Measurements from ENCODE around the gene PDCD4.

Gene PDCD4

DNA sequence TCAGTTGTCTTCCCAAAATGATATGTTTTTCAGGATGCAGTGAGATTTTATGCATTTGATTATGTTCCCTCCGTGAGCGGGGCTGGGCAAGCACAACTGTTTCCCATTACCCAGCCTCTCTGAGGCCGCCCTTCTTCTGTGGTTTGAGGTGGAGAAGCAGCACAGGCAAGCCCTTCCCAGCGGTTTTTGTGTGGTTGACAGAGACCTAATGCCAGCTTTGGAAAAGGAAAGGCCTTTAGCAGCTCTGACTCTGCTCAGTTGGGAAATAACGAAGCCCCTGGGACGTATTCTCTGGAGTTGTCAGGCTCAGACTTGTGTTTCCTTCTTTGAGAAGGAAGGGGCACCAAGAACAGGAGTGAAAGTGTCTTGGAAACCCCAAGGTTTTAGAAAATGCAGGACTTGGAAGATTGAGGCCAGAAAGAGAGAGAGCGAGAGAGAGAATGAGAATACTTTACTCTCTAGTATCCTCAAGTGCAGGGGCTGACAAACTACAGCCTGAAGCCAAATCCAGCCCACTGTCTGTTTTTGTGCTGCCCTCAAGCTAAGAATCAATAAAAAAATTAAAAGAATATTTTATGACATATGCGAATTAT lies 20.6 kb upstream of the PDCD4 start:
- no peak for DNase-seq
- peaks cover 5% of the 10 kb centered on the region for H3K4me1 ChIP-seq (ENCODE audit: control insufficient read depth, insufficient read depth, low read depth, low read length)

DNA sequence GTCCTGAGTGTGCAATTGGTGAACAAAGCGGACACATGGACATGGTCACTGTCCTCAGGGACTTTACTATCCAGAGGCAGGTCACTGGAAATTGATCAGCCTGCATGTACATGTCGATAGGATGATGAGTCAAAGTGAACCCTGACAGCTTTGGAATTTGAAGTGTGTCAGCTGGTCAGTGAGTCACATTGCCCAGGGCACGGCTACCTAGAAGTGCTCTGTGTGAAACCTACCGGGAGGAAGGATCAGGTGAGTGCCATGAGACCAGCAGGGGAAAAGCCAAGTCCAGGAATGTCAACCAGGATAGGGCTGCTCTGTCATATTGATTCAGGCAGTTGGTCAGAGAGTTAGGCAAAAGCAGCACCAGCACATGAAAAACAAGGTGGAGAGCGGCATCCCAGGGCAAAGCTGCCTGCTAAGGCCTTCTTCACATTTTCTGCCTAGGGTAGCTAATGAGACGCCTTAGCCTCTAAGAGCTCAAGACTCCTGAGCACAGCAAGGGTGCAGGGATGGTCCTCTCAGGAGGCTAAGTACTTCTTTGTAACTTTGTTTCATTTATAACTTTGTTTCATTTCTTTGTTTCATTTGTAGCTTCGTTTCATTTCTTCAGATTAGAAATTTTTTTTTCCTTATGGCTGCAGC lies 19.4 kb upstream of the PDCD4 start:
- no peak overlapping the region for H2BK120ac ChIP-seq (ENCODE audit: low read depth, low read length)
- H2AK5ac ChIP-seq (ENCODE audit: low read length, severe bottlenecking), result no peak overlapping the region
- peaks cover 5% of the 10 kb centered on the region for H3K4me1 ChIP-seq (ENCODE audit: control insufficient read depth, insufficient read depth, low read depth, low read length)
- DNase-seq, result no peak
- no peaks in the 10 kb centered on the region for H3K36me3 ChIP-seq (ENCODE audit: control insufficient read depth in 1 of 2, insufficient read depth in 2 of 2, low read depth in 1 of 2, low read length in 2 of 2)
- peak overlapping the region in 1 of 2 experiments; percentile 65 for H2BK12ac ChIP-seq (ENCODE audit: low read length in 2 of 2)
- no peak overlapping the region for H3K18ac ChIP-seq (ENCODE audit: low read depth in 1 of 2, low read length in 2 of 2)
- no peak overlapping the region for H3K27ac ChIP-seq (ENCODE audit: low read length, poor library complexity, severe bottlenecking)
- H3K4ac ChIP-seq (ENCODE audit: low read depth in 1 of 2, low read length in 2 of 2), result no peak overlapping the region
- H3K23ac ChIP-seq (ENCODE audit: low read length in 2 of 2), result peak overlapping the region in 1 of 2 experiments; percentile 72
- no peak overlapping the region for H3K9ac ChIP-seq (ENCODE audit: low read length)
- peak overlapping the region in 1 of 2 experiments; percentile 13 for H3K14ac ChIP-seq (ENCODE audit: low read length in 2 of 2)
- H3K9me3 ChIP-seq (ENCODE audit: control insufficient read depth, low read length), result no peaks in the 10 kb centered on the region
- H3K79me1 ChIP-seq (replicated peaks; ENCODE audit: low read length, poor library complexity, severe bottlenecking), result no peaks in the 10 kb centered on the region
- H2BK5ac ChIP-seq (ENCODE audit: low read depth, low read length, poor library complexity, severe bottlenecking), result no peak overlapping the region
- WGBS, result 65% methylated on average over 7 of the region's 7 CpGs
- no peak overlapping the region for H3K4me3 ChIP-seq (ENCODE audit: insufficient read depth in 1 of 2, low read depth in 1 of 2, low read length in 2 of 2)
- H4K91ac ChIP-seq (ENCODE audit: low read length), result no peak overlapping the region
- H3K4me2 ChIP-seq (ENCODE audit: low read length, poor library complexity, severe bottlenecking), result no peak overlapping the region
- H3K27me3 ChIP-seq (ENCODE audit: control insufficient read depth in 1 of 2, insufficient read depth in 1 of 2, low read length in 2 of 2), result no peaks in the 10 kb centered on the region
- no peak overlapping the region for H2BK15ac ChIP-seq (ENCODE audit: low read depth, poor library complexity, severe bottlenecking)
- no peak overlapping the region for H4K8ac ChIP-seq (ENCODE audit: low read length)
- no peak overlapping the region for H2AFZ ChIP-seq (ENCODE audit: low read depth, low read length)

More for the DNA sequence above, 20.6 kb upstream of the PDCD4 start:
- Histone ChIP-seq H3K27me3 (ENCODE audit: control insufficient read depth in 1 of 2, insufficient read depth in 1 of 2, low read length in 2 of 2) (peaks cover 0 to 12% of the 10 kb centered on the region in 2 experiments), H2AFZ (ENCODE audit: low read depth, low read length) (no peak overlapping the region), H3K27ac (ENCODE audit: low read length, poor library complexity, severe bottlenecking) (no peak overlapping the region), H3K9me3 (ENCODE audit: control insufficient read depth, low read length) (no peaks in the 10 kb centered on the region), H2BK12ac (ENCODE audit: low read length in 2 of 2) (no peak overlapping the region), H2BK5ac (ENCODE audit: low read depth, low read length, poor library complexity, severe bottlenecking) (no peak overlapping the region), H3K4ac (ENCODE audit: low read depth in 1 of 2, low read length in 2 of 2) (no peak overlapping the region), H3K36me3 (ENCODE audit: control insufficient read depth in 1 of 2, insufficient read depth in 2 of 2, low read depth in 1 of 2, low read length in 2 of 2) (no peaks in the 10 kb centered on the region), H3K79me1 (replicated peaks; ENCODE audit: low read length, poor library complexity, severe bottlenecking) (no peaks in the 10 kb centered on the region), H4K8ac (ENCODE audit: low read length) (no peak overlapping the region), H3K4me3 (ENCODE audit: insufficient read depth in 1 of 2, low read depth in 1 of 2, low read length in 2 of 2) (peak overlapping the region in 1 of 2 experiments; percentile 18), H3K23ac (ENCODE audit: low read length in 2 of 2) (no peak overlapping the region), H3K14ac (ENCODE audit: low read length in 2 of 2) (no peak overlapping the region), H3K18ac (ENCODE audit: low read depth in 1 of 2, low read length in 2 of 2) (no peak overlapping the region), H2AK5ac (ENCODE audit: low read length, severe bottlenecking) (peak overlapping the region; percentile 31), H3K9ac (ENCODE audit: low read length) (peak overlapping the region; percentile 38), H2BK15ac (ENCODE audit: low read depth, poor library complexity, severe bottlenecking) (peak overlapping the region; percentile 62), H2BK120ac (ENCODE audit: low read depth, low read length) (no peak overlapping the region), H3K4me2 (ENCODE audit: low read length, poor library complexity, severe bottlenecking) (no peak overlapping the region), H4K91ac (ENCODE audit: low read length) (no peak overlapping the region)
- 85% methylated on average over 6 of the region's 8 CpGs for WGBS

GRCh38 chr10:110852947-110853346 lies 18.8 kb upstream of the PDCD4 start:
- DNase-seq, result no peak
- Histone ChIP-seq H3K36me3 (ENCODE audit: control insufficient read depth in 1 of 2, insufficient read depth in 2 of 2, low read depth in 1 of 2, low read length in 2 of 2) (no peaks in the 10 kb centered on the region), H2AFZ (ENCODE audit: low read depth, low read length) (no peak overlapping the region), H3K4me3 (ENCODE audit: insufficient read depth in 1 of 2, low read depth in 1 of 2, low read length in 2 of 2) (no peak overlapping the region), H4K91ac (ENCODE audit: low read length) (no peak overlapping the region), H3K4me2 (ENCODE audit: low read length, poor library complexity, severe bottlenecking) (no peak overlapping the region), H2BK5ac (ENCODE audit: low read depth, low read length, poor library complexity, severe bottlenecking) (no peak overlapping the region), H3K4ac (ENCODE audit: low read depth in 1 of 2, low read length in 2 of 2) (no peak overlapping the region), H3K79me1 (replicated peaks; ENCODE audit: low read length, poor library complexity, severe bottlenecking) (no peaks in the 10 kb centered on the region), H3K4me1 (ENCODE audit: control insufficient read depth, insufficient read depth, low read depth, low read length) (peaks cover 5% of the 10 kb centered on the region), H2BK120ac (ENCODE audit: low read depth, low read length) (no peak overlapping the region), H3K18ac (ENCODE audit: low read depth in 1 of 2, low read length in 2 of 2) (no peak overlapping the region), H2BK15ac (ENCODE audit: low read depth, poor library complexity, severe bottlenecking) (peak overlapping the region; percentile 36), H3K23ac (ENCODE audit: low read length in 2 of 2) (no peak overlapping the region), H3K9ac (ENCODE audit: low read length) (no peak overlapping the region), H3K27me3 (ENCODE audit: control insufficient read depth in 1 of 2, insufficient read depth in 1 of 2, low read length in 2 of 2) (no peaks in the 10 kb centered on the region), H3K9me3 (ENCODE audit: control insufficient read depth, low read length) (no peaks in the 10 kb centered on the region), H3K27ac (ENCODE audit: low read length, poor library complexity, severe bottlenecking) (no peak overlapping the region), H3K14ac (ENCODE audit: low read length in 2 of 2) (peak overlapping the region in 1 of 2 experiments; percentile 18), H4K8ac (ENCODE audit: low read length) (no peak overlapping the region), H2AK5ac (ENCODE audit: low read length, severe bottlenecking) (no peak overlapping the region), H2BK12ac (ENCODE audit: low read length in 2 of 2) (peak overlapping the region in 1 of 2 experiments; percentile 81)
- WGBS, result 89% methylated on average over 4 of the region's 4 CpGs

GRCh38 chr10:110853921-110854605 lies 17.7 kb upstream of the PDCD4 start:
- H3K36me3 ChIP-seq (ENCODE audit: control insufficient read depth in 1 of 2, insufficient read depth in 2 of 2, low read depth in 1 of 2, low read length in 2 of 2), result no peaks in the 10 kb centered on the region
- H3K9ac ChIP-seq (ENCODE audit: low read length), result no peak overlapping the region
- no peak overlapping the region for H2AFZ ChIP-seq (ENCODE audit: low read depth, low read length)
- no peak overlapping the region for H3K4me2 ChIP-seq (ENCODE audit: low read length, poor library complexity, severe bottlenecking)
- H3K4ac ChIP-seq (ENCODE audit: low read depth in 1 of 2, low read length in 2 of 2), result no peak overlapping the region
- no peaks in the 10 kb centered on the region for H3K27me3 ChIP-seq (ENCODE audit: control insufficient read depth in 1 of 2, insufficient read depth in 1 of 2, low read length in 2 of 2)
- H3K18ac ChIP-seq (ENCODE audit: low read depth in 1 of 2, low read length in 2 of 2), result no peak overlapping the region
- H2BK5ac ChIP-seq (ENCODE audit: low read depth, low read length, poor library complexity, severe bottlenecking), result no peak overlapping the region
- no peaks in the 10 kb centered on the region for H3K9me3 ChIP-seq (ENCODE audit: control insufficient read depth, low read length)
- H4K91ac ChIP-seq (ENCODE audit: low read length), result no peak overlapping the region
- no peak overlapping the region for H3K23ac ChIP-seq (ENCODE audit: low read length in 2 of 2)
- H2BK12ac ChIP-seq (ENCODE audit: low read length in 2 of 2), result no peak overlapping the region
- no peak overlapping the region for H3K4me3 ChIP-seq (ENCODE audit: insufficient read depth in 1 of 2, low read depth in 1 of 2, low read length in 2 of 2)
- no peak overlapping the region for H3K27ac ChIP-seq (ENCODE audit: low read length, poor library complexity, severe bottlenecking)
- DNase-seq, result no peak
- H2BK120ac ChIP-seq (ENCODE audit: low read depth, low read length), result no peak overlapping the region
- H4K8ac ChIP-seq (ENCODE audit: low read length), result no peak overlapping the region
- H2AK5ac ChIP-seq (ENCODE audit: low read length, severe bottlenecking), result no peak overlapping the region
- H3K14ac ChIP-seq (ENCODE audit: low read length in 2 of 2), result no peak overlapping the region
- peaks cover 5% of the 10 kb centered on the region for H3K4me1 ChIP-seq (ENCODE audit: control insufficient read depth, insufficient read depth, low read depth, low read length)
- H3K79me1 ChIP-seq (replicated peaks; ENCODE audit: low read length, poor library complexity, severe bottlenecking), result no peaks in the 10 kb centered on the region
- H2BK15ac ChIP-seq (ENCODE audit: low read depth, poor library complexity, severe bottlenecking), result no peak overlapping the region

All from mesenchymal stem cell (in vitro differentiated cells and primary cell).